Glomerular endothelial cell (primary cell): ENCODE results near the gene ZBTB44. TPM values are rescaled to one million over a fixed set of nuclear protein-coding genes. Genes with fewer than 3 reads are reported as not detected.
"Not testable (repeated sequence)": the region's sequence is repeated elsewhere in the genome, so short reads cannot be mapped to it uniquely, and the experiment has no call there.

Experiments used
- DNase-seq: peaks from one replicate; pipeline ENCODE4 v3.0.0-alpha.2; 2011; ENCODE audit warnings: low read depth, low spot score; ENCODE audit errors: extremely low read depth
- total RNA-seq: library from RNA; depleted of rRNA; stranded (reverse); fragments of >200 nt; gene quantifications from 2 replicates; pipeline ENCODE4 v1.2.3, GENCODE V29; 2015

The ZBTB44 gene
- total RNA-seq, 1 donor from 2014 or later: 16.0 TPM

DNA sequence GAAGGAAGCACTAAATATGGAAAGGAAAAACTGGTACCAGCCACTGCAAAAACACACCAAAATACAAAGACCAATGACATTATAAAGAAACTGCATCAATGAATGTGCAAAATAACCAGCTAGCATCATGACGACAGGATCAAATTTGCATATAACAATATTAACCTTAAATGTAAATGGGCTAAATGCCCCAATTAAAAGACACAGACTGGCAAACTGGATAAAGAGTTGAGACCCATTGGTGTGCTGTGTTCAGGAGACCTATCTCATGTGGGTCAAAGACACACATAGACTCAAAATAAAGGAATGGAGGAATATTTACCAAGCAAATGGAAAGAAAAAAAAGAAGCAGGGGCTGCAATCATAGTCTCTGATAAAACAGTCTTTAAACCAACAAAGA, 63.0 kb downstream of the ZBTB44 start:
- DNase-seq: not testable (repeated sequence)

DNA sequence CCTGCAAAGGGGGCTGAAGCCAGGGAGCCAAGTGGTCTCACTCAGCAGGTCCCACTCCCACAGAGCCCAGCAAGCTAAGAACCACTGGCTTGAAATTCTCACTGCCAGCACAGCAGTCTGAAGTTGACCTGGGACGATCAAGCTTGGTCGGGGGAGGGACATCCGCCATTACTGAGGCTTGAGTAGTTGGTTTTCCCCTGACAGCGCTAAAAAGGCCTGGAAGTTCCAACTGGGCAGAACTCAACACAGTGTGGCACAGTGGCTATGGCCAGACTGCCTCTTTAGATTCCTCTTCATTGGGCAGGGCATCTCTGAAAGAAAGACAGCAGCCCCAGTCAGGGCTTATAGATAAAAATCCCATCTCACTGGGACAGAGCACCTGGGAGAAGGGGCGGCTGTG, 64.8 kb downstream of the ZBTB44 start:
- not testable (repeated sequence) for DNase-seq

DNA sequence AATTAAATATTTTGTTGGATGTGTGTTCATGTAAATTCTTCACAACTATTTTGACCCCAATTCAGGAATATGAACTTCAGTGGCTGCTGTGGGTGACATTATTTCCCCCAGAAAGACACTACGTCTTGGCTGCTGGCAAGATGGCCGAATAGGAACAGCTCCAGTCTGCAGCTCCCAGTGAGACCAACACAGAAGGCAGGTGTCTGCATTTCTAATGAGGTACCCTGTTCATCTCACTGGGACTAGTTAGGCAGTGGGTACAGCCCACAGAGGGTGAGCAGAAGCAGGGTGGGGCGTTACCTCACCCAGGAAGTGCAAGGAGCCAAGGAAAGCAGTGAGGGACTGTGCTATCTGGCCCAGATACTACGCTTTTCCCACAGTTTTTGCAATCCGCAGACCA, 65.3 kb downstream of the ZBTB44 start:
- no peak for DNase-seq

DNA sequence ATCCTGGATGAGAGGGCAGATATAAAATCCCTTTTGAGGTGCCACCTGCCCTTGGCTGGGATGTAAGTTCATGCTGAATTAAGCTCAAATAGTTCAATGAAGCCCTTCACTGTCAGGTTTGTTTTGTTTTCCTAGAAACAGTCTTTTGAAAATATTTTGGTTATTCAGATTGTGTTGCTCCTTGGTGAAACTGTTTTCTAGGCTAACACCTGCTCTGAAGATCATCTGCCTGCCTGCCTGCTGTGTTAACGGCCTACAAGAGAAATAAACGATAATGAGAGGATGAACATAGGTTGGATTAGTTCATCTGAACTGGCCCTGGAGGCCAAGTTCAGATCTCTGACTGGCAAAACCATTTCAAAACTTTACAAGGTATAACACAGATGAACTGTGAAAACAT, 67.4 kb downstream of the ZBTB44 start:
- DNase-seq: no peak

DNA sequence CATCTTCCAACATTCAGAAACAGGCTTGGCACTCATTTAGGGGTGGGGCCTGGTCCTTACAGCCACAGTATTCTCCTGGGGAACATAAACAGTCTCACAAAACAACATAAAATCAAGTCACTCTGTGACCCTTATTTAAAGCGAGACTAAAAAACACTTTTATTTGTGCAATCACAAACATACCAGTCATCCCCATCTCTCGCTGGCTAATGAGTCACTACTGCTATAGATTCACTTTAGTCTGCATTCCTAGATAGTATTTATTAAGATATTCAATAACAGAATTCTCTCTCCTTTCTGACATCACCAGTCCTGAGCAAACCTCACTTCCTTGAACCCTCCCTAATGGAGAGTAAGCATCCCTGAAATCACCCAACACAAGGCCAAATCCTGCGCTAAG, 68.0 kb downstream of the ZBTB44 start:
- no peak for DNase-seq

DNA sequence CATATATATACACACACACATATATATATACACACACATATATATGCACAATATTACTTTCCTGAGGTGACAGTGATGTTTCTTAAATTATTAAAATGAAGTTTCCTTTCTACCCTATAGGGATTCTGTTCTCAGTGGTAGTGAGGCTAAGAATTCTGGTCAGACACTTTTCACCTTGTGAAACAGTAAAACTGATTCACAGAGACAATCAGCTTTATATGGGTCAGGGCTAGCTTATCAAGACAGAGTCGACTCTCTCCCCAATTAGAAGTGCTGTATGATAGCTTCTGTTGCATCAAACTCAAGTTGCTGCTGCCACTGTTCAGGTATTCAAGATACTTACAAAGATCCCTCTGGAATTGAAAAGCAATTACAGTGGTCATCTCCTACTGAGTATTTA, 68.4 kb downstream of the ZBTB44 start:
- no peak for DNase-seq

DNA sequence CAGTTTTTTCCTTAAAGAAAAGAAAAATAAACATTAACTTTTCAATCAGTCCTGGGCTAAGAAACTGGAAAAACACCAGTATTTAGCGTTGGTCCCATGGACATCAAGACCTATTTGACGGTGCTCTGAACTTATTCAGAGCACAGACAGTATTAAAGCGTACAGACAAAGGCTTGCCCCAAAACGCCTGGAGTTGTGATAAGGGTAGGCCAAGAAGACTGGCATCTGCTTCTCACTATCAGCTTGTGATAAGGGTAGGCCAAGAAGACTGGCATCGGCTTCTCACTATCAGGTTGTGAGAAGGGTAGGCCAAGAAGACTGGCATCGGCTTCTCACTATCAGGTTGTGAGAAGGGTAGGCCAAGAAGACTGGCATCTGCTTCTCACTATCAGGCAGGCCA, 69.3 kb downstream of the ZBTB44 start:
- not testable (repeated sequence) for DNase-seq

DNA sequence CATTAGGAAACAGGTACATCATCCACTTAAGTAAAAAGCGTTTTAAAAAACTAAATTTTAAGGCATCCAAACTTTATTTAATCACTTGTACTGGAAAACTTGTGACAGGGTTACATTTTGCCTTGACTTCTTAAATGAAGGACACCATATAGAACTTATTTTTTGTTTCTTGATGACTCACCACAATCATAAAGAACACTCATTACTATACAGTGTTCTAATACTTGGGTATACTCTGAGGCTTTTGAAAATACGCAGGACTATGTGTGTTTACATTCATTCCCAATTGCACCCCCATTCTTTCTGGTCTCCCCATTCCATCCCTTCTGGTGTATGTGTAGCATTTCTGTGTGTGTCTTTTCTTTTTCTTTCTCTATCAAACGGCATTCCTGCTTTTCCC, 69.9 kb downstream of the ZBTB44 start:
- no peak for DNase-seq

DNA sequence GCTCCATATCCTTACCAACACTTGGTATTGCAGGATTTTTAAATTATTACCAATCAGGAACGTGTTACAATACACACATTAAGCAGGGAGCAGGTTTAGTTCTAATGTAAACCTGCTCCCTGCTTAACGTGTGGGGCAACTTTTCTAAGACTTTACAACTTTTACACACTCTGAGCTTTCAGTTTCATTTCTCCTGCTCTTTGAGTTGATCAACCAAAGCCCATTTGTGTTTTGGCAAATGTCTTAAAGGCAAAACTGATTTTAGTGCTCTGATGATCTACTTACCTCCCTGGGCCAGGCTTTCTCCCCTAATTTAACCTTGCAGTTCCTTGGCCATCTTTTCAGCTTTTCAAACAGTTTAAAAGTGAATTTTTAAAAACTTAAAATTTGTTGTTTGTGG, 70.9 kb downstream of the ZBTB44 start:
- DNase-seq: no peak

DNA sequence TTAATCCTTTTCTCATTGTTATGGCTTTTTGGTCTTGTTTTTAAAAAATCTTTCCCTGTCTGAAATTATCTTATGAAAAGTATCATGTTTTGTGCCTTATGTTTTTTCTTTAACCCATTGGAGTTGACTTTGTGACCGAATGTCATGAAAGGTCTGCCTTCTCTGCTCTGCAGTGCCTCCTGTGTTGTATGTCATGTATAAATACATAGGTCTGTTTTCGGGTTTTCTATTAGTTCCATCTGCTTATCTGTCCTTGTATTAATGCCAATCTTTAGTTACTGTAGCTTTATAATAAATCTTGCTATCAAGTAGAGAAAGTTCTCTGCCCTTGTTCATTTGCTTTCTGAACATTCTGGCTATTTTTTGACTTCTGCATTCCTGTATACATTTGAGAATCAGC, 73.0 kb downstream of the ZBTB44 start:
- no peak for DNase-seq

DNA sequence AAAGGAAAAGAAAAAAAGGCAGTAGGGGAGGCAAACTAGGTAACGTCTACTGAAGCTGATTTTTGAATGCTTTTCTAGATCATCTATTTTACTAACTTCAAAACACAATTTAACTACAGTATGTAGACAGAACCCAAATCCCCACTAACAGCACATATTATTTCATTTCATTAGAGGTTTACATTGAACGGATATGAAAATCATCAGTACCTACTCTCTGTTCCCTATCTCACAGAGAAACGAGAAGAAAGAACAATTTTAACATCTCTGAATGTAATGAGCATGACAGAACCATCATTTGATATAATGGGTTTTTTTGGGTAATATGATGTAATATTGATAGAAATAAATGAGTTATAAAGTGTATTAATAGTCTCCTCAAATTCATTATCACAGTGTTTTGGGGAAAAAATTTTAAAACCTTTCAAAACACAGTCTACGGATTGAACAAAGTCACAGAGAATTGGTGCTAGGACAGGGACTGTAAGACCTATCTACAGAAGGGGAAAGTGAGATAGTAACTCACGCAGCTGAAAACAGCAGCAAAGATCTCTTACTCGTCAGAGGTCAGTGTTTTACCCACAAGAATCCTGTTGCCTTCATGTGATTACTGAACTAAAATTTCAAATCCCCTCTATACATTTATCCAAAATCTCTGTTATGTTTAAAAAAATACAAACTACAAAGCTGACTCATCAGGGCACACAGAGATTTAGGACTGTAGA, 77.3 kb downstream of the ZBTB44 start:
- no peak for DNase-seq

DNA sequence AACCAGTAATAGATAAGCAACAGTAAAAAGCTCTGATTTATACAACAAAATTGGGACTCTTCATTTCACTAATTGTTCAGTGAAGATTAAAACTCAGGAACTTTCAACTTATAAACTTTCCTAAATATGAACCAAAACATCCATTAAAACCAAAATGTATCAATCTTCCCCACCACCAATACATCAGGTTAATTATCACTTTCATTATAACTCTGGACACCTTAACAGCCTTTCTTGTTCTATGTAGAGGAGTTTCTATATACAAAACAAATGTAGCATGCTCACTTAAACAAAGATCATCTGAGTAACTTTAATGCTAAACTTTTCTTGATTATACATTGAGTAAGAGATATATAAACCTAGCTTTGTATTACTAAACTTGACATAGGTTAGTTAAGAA, 80.4 kb downstream of the ZBTB44 start:
- DNase-seq: no peak

DNA sequence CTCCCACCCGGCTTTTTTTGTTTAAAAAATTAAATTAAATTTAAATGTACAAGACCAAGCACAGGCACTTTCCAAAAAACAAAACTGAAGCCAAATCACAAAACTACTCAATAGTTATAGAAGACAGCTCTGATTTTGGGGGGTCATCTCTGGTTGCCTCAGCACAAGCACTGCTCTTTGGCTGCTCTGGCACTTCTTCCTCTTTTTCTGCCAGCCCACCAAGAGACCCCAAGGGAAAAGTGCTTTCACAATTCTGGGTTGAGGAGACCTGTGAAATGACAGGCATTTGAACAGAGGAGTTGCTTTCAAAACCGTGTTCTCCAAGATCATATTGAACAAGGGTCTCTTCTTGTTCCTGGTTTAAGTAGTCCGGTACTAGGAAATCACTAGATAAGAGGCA, 80.8 kb downstream of the ZBTB44 start:
- DNase-seq: not testable (repeated sequence)

DNA sequence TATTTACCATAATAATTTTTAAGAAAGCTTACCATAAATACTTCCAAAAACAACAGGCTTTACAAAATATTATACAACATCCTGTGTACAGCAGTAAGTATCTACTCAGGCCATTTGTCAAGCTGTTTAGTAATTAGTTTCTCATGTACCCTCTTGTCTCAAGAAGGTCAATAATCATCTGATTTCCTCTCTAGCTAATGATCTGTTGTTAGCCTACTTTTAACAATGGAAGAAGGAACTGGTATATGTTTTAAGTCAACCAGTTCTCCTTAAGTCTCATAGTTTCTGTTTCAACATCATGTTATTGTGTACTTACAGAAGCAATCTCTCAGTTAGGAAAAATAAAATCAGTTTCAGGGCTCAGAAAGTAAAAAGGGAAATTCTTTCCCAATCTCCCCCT, 81.2 kb downstream of the ZBTB44 start:
- DNase-seq: not testable (repeated sequence)

DNA sequence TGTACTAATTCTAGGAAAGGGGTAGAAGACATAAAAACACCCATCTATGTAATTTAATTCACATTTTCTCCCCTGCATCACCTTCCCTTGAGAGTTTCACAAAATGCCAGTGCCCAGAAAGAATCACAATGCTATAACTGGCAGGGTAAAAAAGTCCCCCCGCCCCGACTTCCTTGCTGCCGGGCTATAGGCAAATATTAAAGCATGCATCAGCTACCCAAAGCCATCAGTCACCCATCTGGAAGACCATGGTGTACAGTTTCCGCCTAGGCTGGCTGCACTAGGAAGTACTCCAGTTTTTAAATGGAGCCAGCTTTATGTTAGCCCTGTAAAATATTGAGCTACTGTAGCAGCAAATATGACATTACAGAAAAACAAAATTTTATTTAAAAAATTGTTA, 87.3 kb downstream of the ZBTB44 start:
- DNase-seq: no peak

DNA sequence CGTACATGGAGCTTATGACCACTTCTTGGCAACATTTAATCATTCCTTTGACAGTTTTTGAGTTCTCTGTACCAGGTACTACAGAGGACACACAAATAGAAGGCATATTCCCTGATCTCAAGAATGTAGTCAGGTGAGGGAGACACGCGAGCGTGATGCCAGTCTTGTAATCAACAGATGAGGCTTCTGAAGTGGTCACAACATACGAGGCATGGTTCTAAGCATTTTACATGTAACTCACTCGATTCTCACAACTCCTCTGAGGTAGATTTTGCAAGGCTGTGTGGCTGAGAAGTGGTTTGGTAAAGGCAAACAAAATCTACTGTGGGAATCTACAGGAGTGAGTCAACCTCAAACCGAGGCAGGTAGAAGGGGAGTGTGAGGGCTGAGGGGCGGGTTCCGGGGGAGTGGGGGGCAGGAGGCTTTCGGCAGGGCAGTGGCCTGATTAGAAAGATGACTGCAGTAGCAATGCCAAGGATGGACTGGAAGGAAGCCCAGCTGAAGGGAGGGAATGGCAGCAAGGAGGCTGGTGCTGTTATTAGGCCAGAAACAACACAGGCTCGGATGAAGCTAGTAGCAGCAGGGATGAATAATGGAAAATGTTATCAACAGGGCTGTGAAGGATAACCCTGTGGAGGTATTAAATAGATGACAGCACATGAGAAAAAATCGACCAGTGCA, 91.3 kb downstream of the ZBTB44 start:
- no peak for DNase-seq

DNA sequence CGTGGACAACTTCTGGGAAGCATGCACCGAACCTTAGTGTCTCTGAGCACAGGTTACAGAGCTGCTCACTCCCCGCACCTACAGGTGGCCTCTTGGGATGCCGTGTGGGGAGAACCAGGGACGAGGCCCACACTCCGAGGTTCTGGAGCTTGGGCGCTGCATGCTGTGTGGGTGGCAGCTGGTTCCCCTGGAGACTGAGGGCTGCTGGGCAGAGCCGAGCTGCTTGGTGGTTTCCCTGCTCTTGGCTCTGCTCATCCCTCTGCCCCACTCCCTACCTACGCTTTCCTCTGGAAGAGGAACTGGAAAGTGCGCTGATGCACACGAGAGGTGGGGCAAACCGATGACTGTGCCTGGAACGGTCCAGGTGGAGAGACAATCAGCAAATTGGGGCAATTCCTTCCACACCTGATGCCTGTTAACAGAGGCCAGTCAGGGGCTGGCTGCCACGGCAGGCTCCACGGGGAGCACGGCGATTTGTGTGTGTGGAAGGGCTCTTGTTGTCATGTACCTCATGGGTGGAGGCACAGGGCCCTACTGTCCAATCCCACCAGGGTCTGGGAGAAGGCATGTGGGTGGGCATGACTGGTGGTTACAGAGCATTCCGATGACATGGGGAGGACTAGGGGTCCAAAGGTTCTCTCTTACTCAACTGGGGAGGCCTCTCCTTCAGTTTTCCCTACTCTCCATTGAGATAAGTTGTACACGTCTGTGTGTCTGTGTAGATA, 94.2 kb downstream of the ZBTB44 start:
- no peak for DNase-seq

DNA sequence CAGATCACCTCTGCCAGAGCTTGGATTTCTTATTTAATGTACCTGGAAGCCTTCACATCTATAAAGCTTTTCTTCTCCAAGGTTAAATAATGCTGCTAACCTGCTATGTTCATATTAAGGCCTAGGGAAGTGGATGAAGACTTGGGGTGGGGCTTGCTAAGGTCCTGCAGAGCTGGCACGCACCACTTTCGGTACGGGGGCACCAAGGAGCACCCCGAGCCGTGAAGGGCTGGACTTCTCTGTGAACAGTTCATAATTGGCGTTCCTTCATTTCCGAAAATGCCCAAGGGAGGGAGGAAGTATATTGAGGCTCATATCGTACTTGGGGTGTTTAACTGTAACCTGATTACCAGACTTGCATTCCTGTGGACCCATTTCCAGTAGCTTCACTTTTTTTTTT, 95.6 kb downstream of the ZBTB44 start:
- no peak for DNase-seq

DNA sequence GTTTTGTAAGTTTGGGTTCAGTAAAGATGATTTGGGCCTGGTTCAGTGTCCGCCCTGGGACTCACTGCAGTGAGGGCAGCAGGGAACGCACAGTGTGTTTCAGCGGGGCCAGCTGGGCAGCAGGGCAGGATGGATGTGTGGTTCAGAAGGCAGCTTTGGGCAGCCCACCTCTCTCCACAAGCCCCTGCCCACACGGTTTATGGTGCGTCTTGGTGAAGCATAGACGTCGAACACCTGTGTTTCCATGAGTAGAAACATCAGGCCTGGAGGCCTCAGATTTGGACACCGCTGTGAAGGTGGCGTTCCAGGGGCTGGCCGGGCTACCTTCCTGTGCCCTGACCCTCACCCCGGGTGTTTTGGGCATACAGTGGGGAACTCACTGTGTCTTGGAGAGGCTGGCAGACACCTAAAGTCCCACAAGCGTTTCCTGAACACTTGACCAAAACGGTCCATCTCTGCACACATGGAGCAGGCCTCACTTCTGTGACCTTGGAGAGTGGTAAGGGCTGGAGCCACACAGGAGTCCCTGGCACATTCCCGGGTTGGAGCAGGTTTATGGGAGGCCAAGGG, 96.1 kb downstream of the ZBTB44 start:
- DNase-seq: no peak

DNA sequence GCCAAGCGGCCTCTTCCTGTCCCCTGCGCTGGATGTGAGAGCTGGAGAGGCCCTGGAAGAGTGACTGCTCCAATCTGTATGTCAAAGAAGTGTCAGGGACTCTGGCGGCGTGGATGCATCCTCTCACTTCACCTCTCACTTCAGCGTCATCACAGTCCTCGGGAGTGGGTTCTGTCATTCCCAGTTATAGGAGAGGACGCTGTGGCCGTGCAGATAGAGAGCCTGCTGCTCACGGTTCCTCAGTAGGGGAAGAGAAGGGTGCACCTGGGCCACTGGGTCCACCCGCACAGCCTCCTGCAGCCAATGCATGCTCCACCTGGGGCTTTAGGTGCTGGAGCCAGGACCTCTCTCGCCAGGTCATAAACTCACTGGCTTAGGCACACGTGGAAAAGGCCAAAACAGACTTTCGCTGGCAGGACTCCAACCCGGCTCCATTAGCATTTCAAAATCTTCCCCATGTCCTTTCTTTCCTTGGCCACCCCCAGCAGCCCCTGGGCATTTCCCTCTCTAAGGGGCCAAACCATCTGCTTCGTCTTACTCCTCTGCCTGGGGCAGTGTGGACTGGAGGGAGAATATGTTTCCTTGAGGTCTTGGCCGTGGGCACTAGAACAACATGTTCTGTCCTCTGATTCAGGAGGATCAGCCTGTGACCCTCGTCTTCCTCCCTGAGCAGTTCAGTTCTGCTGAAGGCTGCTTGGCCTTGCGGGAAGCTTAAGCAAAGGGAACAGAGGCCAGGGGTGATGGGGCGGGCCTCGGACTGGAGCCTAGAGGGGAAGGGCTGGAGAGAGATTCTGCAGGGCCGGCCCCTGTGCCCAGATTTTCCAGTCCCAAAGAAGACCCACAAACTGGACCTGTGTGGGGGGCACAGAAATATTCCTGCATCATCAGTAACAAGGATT, 97.3 kb downstream of the ZBTB44 start:
- DNase-seq: no peak
